ENCODE results near the gene HS3ST3A1. TPM values are rescaled to one million over a fixed set of nuclear protein-coding genes. Genes with fewer than 3 reads are reported as not detected.
A peak's percentile ranks its signal among the peaks of the same experiment; 100 is the strongest.

The HS3ST3A1 gene
- total RNA-seq, 1 donor from 2014 or later, result 0.93 TPM

DNA sequence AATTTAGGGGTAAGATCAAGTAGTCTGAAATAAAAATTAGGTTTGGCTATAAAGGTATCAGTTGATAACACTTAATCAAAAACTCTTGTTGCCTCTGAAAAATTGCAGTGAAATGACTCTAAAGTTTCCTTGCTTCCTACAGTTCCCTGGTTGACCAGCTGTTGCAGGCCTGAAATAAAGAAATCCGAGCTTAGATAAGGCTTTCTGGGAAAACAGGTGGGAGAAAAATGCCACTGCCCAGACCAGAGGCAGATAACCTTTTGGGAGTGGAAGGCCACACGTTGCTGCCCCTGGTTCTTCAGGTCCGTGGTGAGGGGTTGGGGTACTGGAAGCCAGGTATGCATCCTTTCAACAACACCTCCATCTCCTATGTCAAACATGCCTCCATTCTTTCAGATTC, 111.3 kb downstream of the HS3ST3A1 start:
- intact Hi-C loops (cut with DNase I), result no loop called here
- TF ChIP-seq, protein P1, sequence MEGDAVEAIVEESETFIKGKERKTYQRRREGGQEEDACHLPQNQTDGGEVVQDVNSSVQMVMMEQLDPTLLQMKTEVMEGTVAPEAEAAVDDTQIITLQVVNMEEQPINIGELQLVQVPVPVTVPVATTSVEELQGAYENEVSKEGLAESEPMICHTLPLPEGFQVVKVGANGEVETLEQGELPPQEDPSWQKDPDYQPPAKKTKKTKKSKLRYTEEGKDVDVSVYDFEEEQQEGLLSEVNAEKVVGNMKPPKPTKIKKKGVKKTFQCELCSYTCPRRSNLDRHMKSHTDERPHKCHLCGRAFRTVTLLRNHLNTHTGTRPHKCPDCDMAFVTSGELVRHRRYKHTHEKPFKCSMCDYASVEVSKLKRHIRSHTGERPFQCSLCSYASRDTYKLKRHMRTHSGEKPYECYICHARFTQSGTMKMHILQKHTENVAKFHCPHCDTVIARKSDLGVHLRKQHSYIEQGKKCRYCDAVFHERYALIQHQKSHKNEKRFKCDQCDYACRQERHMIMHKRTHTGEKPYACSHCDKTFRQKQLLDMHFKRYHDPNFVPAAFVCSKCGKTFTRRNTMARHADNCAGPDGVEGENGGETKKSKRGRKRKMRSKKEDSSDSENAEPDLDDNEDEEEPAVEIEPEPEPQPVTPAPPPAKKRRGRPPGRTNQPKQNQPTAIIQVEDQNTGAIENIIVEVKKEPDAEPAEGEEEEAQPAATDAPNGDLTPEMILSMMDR (IDR thresholded peaks at IDR 0.05), result no peak
- Histone ChIP-seq H3K36me3 (no peaks in the 10 kb centered on the region), H3K9me3 (no peaks in the 10 kb centered on the region), H3K4me3 (no peak overlapping the region), H3K4me1 (no peaks in the 10 kb centered on the region), H3K27me3 (no peaks in the 10 kb centered on the region), H3K27ac (no peak overlapping the region)
- ATAC-seq, result no peak
- no peak for DNase-seq

DNA sequence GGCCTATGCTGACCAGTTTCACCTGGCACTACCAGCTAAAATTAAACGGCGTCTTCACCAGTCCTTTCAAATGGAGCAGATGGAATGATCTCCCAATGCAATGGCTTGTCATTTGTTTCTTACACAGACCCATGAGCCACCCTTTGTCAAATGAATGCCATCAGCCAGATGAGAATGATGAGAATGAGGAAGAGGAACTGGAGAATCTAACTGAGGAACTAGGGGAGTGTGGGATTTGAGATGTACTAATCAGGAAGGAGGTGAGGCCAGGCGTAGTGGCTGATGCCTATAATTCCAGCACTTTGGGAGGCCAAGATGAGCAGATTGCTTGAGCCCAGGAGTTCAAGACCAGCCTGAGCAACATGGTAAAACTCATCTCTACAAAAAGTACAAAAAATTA, 116.4 kb downstream of the HS3ST3A1 start:
- Histone ChIP-seq H3K4me3 (no peak overlapping the region), H3K36me3 (no peaks in the 10 kb centered on the region), H3K27me3 (no peaks in the 10 kb centered on the region), H3K4me1 (no peaks in the 10 kb centered on the region), H3K27ac (no peak overlapping the region), H3K9me3 (peaks cover 4% of the 10 kb centered on the region)
- intact Hi-C loops (cut with DNase I), result no loop called here
- DNase-seq, result no peak
- peak; percentile 62 for ATAC-seq
- TF ChIP-seq, protein P1 (IDR thresholded peaks at IDR 0.05), result no peak

DNA sequence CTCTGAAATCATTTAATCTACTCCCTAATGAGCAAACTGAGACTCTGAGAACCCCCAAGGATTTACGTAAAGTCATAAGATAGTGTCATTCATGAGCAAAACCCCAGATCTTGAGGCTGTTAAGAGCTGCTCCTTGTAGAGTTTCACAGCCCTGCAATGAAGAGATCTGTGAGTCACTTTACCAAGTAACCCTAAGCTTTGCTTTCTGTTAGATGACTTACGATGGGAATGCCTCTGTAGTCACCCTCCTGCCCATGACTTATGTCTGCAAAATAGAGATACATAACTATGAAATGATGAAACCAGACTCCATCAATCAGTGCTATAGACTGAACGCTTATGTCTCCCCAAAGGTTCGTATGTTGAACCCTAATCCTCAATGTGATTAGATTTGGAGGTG, 117.7 kb downstream of the HS3ST3A1 start:
- ATAC-seq, result no peak
- Histone ChIP-seq H3K4me1 (no peaks in the 10 kb centered on the region), H3K36me3 (no peaks in the 10 kb centered on the region), H3K27ac (no peak overlapping the region), H3K4me3 (no peak overlapping the region), H3K27me3 (no peaks in the 10 kb centered on the region), H3K9me3 (peaks cover 4% of the 10 kb centered on the region)
- intact Hi-C loops (cut with DNase I), result no loop called here
- TF ChIP-seq, protein P1 (IDR thresholded peaks at IDR 0.05), result no peak
- DNase-seq, result no peak

DNA sequence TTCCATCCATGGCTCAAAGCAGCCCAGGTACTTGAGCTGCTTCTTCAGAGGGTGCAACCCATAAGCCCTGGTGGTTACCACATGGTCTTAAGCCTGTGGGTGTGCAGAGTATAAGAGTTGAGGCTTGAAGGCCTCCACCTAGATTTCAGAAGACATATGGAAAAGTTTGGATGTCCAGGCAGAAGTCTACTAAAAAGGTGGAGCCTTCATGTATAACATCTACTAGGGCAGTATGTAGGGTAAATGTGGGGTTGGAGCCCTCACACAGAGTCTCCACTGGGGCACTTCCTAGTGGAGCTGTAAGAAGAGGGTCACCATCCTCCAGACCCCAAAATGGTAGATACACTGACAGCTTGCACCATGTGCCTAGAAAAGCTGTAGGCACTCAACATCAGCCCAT, 120.9 kb downstream of the HS3ST3A1 start:
- TF ChIP-seq, protein P1 (IDR thresholded peaks at IDR 0.05), result no peak
- no peak overlapping the region for H3K4me3 ChIP-seq
- H3K9me3 ChIP-seq, result peaks cover 4% of the 10 kb centered on the region
- no peaks in the 10 kb centered on the region for H3K4me1 ChIP-seq
- no peaks in the 10 kb centered on the region for H3K36me3 ChIP-seq
- no peak for ATAC-seq
- H3K27me3 ChIP-seq, result no peaks in the 10 kb centered on the region
- H3K27ac ChIP-seq, result no peak overlapping the region
- intact Hi-C loops (cut with DNase I), result no loop called here
- DNase-seq, result no peak

DNA sequence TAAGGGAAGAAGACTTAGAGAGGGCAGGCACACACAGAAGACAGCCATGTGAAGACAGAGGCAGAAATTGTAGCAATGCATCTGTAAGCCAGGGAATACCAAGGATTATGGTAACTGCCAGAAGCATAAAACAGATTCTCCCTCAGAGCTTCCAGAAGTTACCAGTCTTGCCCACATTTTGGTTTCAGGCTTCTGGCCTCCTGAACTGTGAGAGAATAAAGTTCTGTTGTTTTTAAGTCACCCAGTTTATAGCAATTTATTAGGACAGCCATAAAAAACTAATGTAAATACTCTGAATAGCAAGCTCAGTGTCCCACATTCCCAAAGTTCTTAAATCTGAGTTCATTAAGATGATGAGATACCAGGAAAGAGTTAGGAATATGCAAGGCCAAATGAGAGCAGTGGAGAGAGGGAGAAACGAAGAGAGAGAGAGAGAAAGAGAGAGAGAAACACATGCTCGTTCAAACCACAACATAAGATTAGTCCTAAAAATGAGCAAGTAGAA, 123.4 kb downstream of the HS3ST3A1 start:
- Histone ChIP-seq H3K4me1 (no peaks in the 10 kb centered on the region), H3K4me3 (no peak overlapping the region), H3K36me3 (no peaks in the 10 kb centered on the region), H3K27ac (no peak overlapping the region), H3K9me3 (peaks cover 4% of the 10 kb centered on the region), H3K27me3 (no peaks in the 10 kb centered on the region)
- ATAC-seq (no peak), DNase-seq (no peak)
- TF ChIP-seq, protein P1 (IDR thresholded peaks at IDR 0.05), result no peak
- intact Hi-C loops (cut with DNase I), result no loop called here

DNA sequence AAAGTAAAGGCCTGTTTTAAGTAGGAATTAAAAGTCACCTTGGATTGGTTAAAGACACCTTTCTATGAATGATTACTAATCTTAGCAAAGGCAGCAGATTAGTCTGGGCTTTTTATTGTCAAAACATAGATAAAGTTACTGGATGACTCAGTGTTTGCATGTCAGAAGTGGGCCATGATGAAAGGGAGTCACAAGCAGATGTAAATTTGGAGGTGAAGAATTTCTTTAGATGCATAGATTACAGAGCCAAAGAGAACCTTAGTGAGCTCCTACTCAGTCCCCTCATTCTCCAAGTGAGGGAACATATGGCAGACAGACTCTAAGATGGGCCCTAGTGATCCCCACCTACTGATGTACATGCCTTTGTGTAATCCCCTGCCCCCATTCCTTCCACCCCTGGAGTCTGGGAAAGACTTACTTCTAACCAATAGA, 124.5 kb downstream of the HS3ST3A1 start:
- H3K27ac ChIP-seq, result no peak overlapping the region
- TF ChIP-seq, protein P1 (IDR thresholded peaks at IDR 0.05), result no peak
- H3K9me3 ChIP-seq, result peaks cover 4% of the 10 kb centered on the region
- no peaks in the 10 kb centered on the region for H3K36me3 ChIP-seq
- H3K4me1 ChIP-seq, result no peaks in the 10 kb centered on the region
- no peak for DNase-seq
- no peaks in the 10 kb centered on the region for H3K27me3 ChIP-seq
- no peak for ATAC-seq
- intact Hi-C loops (cut with DNase I), result no loop called here
- no peak overlapping the region for H3K4me3 ChIP-seq
